PC-3 (cell line): ENCODE measurements around the gene IRS2. TPM values are rescaled to one million over a fixed set of nuclear protein-coding genes. Genes with fewer than 3 reads are reported as not detected.

Source experiments
- ATAC-seq: fragments of 200-7000 bp; cut with Tn5 transposase; 2 replicates; pipeline ENCODE4 v1.9.1; 2020; ENCODE audit warnings: mild to moderate bottlenecking, moderate library complexity
- BruUV-seq: library from RNA; stranded (reverse); fragments of 400-500 nt; replicated peaks from 2 replicates; lab custom pipeline; 2021; lab: Mats Ljungman, UMichigan
- CTCF ChIA-PET: fragments of 300-600 bp; sonication (Branson Sonifier 250); formaldehyde crosslinking; loops from one replicate; lab custom pipeline; 2022; ENCODE audit warnings: antibody characterized with exemption; lab: Charles Lee
- POLR2A ChIA-PET: fragments of 300-600 bp; sonication (Branson Sonifier 250); formaldehyde crosslinking; loops from one replicate; lab custom pipeline; 2022; ENCODE audit warnings: antibody characterized with exemption; ENCODE audit not compliant: unreplicated experiment; lab: Charles Lee
- DNase-seq: peaks from one replicate; pipeline ENCODE4 v3.0.0-alpha.2; 2015
- H2AFZ ChIP-seq: fragments of 300-600 bp; sonication (generic); 2 replicates; pipeline ENCODE4 v1.6.0; 2016; ENCODE audit warnings: antibody characterized with exemption, low read length
- H3F3A ChIP-seq: fragments of 300-600 bp; sonication (generic); one replicate; pipeline ENCODE4 v1.6.0; 2017; ENCODE audit warnings: antibody characterized with exemption, low read length, control low read depth, mild to moderate bottlenecking; ENCODE audit not compliant: unreplicated experiment
- H3K27ac ChIP-seq: fragments of 300-600 bp; sonication (generic); 2 replicates; pipeline ENCODE4 v1.5.1; 2016; ENCODE audit warnings: mild to moderate bottlenecking, low read length
- H3K27me3 ChIP-seq: fragments of 300-600 bp; sonication (generic); 2 replicates; pipeline ENCODE4 v1.6.1; 2016; ENCODE audit warnings: low read length, mixed read lengths
- H3K36me3 ChIP-seq: fragments of 300-600 bp; sonication (generic); 2 replicates; pipeline ENCODE4 v1.6.1; 2016; ENCODE audit warnings: low read depth, mixed run types, low read length, mixed read lengths
- H3K4me1 ChIP-seq: fragments of 300-600 bp; sonication (generic); 2 replicates; pipeline ENCODE4 v1.5.1; 2016; ENCODE audit warnings: low read length; ENCODE audit not compliant: insufficient read depth
- H3K4me2 ChIP-seq: fragments of 300-600 bp; sonication (generic); 2 replicates; pipeline ENCODE4 v1.6.0; 2016; ENCODE audit warnings: low read length
- H3K4me3 ChIP-seq: fragments of 300-600 bp; sonication (generic); 2 replicates; pipeline ENCODE4 v1.5.1; 2016; ENCODE audit warnings: mild to moderate bottlenecking, low read length, mixed read lengths
- H3K79me2 ChIP-seq: fragments of 300-600 bp; sonication (generic); 2 replicates; pipeline ENCODE4 v1.6.1; 2017; ENCODE audit warnings: low read length, mixed read lengths
- H3K9ac ChIP-seq: fragments of 300-600 bp; sonication (generic); 2 replicates; pipeline ENCODE4 v1.6.0; 2016; ENCODE audit warnings: mild to moderate bottlenecking, low read length
- H3K9me2 ChIP-seq: fragments of 300-600 bp; sonication (generic); replicated peaks from 2 replicates; pipeline ENCODE4 v1.6.1; 2016; ENCODE audit warnings: mixed run types, low read length, mixed read lengths
- H3K9me3 ChIP-seq: fragments of 300-600 bp; sonication (generic); 2 replicates; pipeline ENCODE4 v1.6.1; 2016; ENCODE audit warnings: low read length, mixed read lengths
- H4K20me1 ChIP-seq: fragments of 300-600 bp; sonication (generic); 2 replicates; pipeline ENCODE4 v1.6.1; 2016; ENCODE audit warnings: low read length, mixed read lengths
- CTCF ChIP-seq: fragments of 300-600 bp; sonication (generic); conservative IDR thresholded peaks from 2 replicates; pipeline ENCODE4 v1.5.1; 2017; ENCODE audit warnings: antibody characterized with exemption, low read depth, mild to moderate bottlenecking, low read length
- EZH2 ChIP-seq: fragments of 300-600 bp; sonication (generic); IDR thresholded peaks from one replicate; pipeline ENCODE4 v1.6.1; 2017; ENCODE audit warnings: antibody characterized with exemption, mild to moderate bottlenecking, low read length; ENCODE audit not compliant: unreplicated experiment
- EZH2phosphoT487 ChIP-seq: fragments of 300-600 bp; sonication (generic); IDR thresholded peaks from 2 replicates; pipeline ENCODE4 v1.6.1; 2018; ENCODE audit warnings: mild to moderate bottlenecking, antibody characterized with exemption, low read length, borderline replicate concordance
- intact Hi-C: fragments of 100-400 bp; cut with micrococcal nuclease; formaldehyde crosslinking; loops from 2 replicates; pipeline ENCODE4 v1.9.0; 2023
- total RNA-seq: library from RNA; depleted of rRNA; stranded (reverse); fragments of >200 nt; gene quantifications from 2 replicates; pipeline ENCODE4 v1.2.3, GENCODE V29; 2014

Gene IRS2
- total RNA-seq, 1 experiment from 2014 or later, result 5.6 TPM

GRCh38 chr13:109784590-109785140 lies 1.7 kb downstream of the IRS2 start:
- H2AFZ ChIP-seq, result no peak overlapping the region
- peak overlapping the region; percentile 25 for H3K27ac ChIP-seq
- H3K36me3 ChIP-seq, result no peaks in the 10 kb centered on the region
- peak overlapping the region; percentile 70 for H3K9ac ChIP-seq
- H3K9me3 ChIP-seq, result no peaks in the 10 kb centered on the region
- ChIA-PET CTCF (no interaction called here), POLR2A (no interaction called here)
- DNase-seq, result peak; percentile 71
- BruUV-seq, result no TSS peak
- H3K4me2 ChIP-seq, result peak overlapping the region; percentile 91
- H3K79me2 ChIP-seq, result peaks cover 50% of the 10 kb centered on the region
- TF ChIP-seq EZH2, result no peak
- 0 out of 2 replicates have a peak, but pooled peaks have one; percentile 24 for TF ChIP-seq CTCF
- TF ChIP-seq EZH2phosphoT487, result no peak
- H3K9me2 ChIP-seq, result no peaks in the 10 kb centered on the region
- no peaks in the 10 kb centered on the region for H3K27me3 ChIP-seq
- intact Hi-C loops, result loop anchor here (2.0 to 10.0 kb wide), 4 partner anchors 42 to 867 kb away; no protein-coding TSS in a partner anchor
- no peaks in the 10 kb centered on the region for H3F3A ChIP-seq
- H3K4me3 ChIP-seq, result peak overlapping the region; percentile 75
- peak; percentile 52 for ATAC-seq
- H4K20me1 ChIP-seq, result peaks cover 10% of the 10 kb centered on the region; the same call in 1 of the 2 replicates
- H3K4me1 ChIP-seq, result peaks cover 12% of the 10 kb centered on the region

- no peaks in the 10 kb centered on the region for H3K27me3 ChIP-seq
- peak overlapping the region; percentile 25 for H3K27ac ChIP-seq
- TF ChIP-seq EZH2 (no peak), EZH2phosphoT487 (no peak)
- no peak for DNase-seq
- H3K9me3 ChIP-seq, result no peaks in the 10 kb centered on the region
- BruUV-seq, result no TSS peak
- no peaks in the 10 kb centered on the region for H3F3A ChIP-seq
- no peaks in the 10 kb centered on the region for H3K36me3 ChIP-seq
- peak overlapping the region; percentile 75 for H3K4me3 ChIP-seq
- H3K4me1 ChIP-seq, result peaks cover 15% of the 10 kb centered on the region
- H3K9ac ChIP-seq, result peak overlapping the region; percentile 70
- CTCF ChIA-PET, result interaction anchor here (0.7 to 1.2 kb wide), 2 partner anchors 174 to 330 kb away, joined by 3 read pairs; no protein-coding TSS in a partner anchor
- H4K20me1 ChIP-seq, result peaks cover 10% of the 10 kb centered on the region; the same call in 1 of the 2 replicates
- H3K4me2 ChIP-seq, result peak overlapping the region; percentile 91
- POLR2A ChIA-PET, result interaction anchor here (0.5 kb wide), 1 partner anchor 503 kb away, joined by 3 read pairs; no protein-coding TSS in a partner anchor
- no peak overlapping the region for H2AFZ ChIP-seq
- H3K9me2 ChIP-seq, result no peaks in the 10 kb centered on the region
- H3K79me2 ChIP-seq, result peaks cover 57% of the 10 kb centered on the region
- ATAC-seq, result peak; percentile 2; the same call in 1 of the 2 replicates
- intact Hi-C loops, result loop anchor here (2.0 to 10.0 kb wide), 3 partner anchors 42 to 823 kb away; no protein-coding TSS in a partner anchor
These were observed 2.4 kb downstream of the IRS2 start for GRCh38 chr13:109783815-109784589.

GRCh38 chr13:109783447-109783814 lies 3.0 kb downstream of the IRS2 start:
- Histone ChIP-seq H3K79me2 (peaks cover 63% of the 10 kb centered on the region), H3K27me3 (no peaks in the 10 kb centered on the region), H3K4me2 (peak overlapping the region; percentile 91), H4K20me1 (peaks cover 10% of the 10 kb centered on the region; the same call in 1 of the 2 replicates), H3K9me2 (no peaks in the 10 kb centered on the region), H3K36me3 (no peaks in the 10 kb centered on the region), H2AFZ (no peak overlapping the region), H3K27ac (no peak overlapping the region), H3K9me3 (no peaks in the 10 kb centered on the region), H3K4me3 (peak overlapping the region; percentile 75), H3F3A (no peaks in the 10 kb centered on the region), H3K9ac (peak overlapping the region; percentile 70), H3K4me1 (peaks cover 21% of the 10 kb centered on the region)
- ATAC-seq (0 out of 2 replicates have a peak, but pooled peaks have one; percentile 3), DNase-seq (peak; percentile 52)
- POLR2A ChIA-PET, result interaction anchor here (0.5 kb wide), 1 partner anchor 502 kb away, joined by 3 read pairs; no protein-coding TSS in a partner anchor
- CTCF ChIA-PET, result interaction anchor here (0.6 to 1.2 kb wide), 3 partner anchors 173 to 337 kb away, joined by 3 read pairs; no protein-coding TSS in a partner anchor
- TF ChIP-seq CTCF (peak; percentile 43; the same call in 1 of the 2 replicates), EZH2phosphoT487 (no peak)
- BruUV-seq, result no TSS peak
- intact Hi-C loops, result loop anchor here (5.0 to 10.0 kb wide), 2 partner anchors 41 to 509 kb away; no protein-coding TSS in a partner anchor
